HepG2 (cell line): ENCODE measurements around the gene MEX3D. TPM values are rescaled to one million over a fixed set of nuclear protein-coding genes. Genes with fewer than 3 reads are reported as not detected.
A peak's percentile ranks its signal among the peaks of the same experiment; 100 is the strongest.

Source experiments
- ESRRA ChIP-seq: sonication (generic); formaldehyde crosslinking; IDR thresholded peaks from 2 replicates; pipeline ENCODE4 v1.5.1; 2020; ENCODE audit warnings: mild to moderate bottlenecking, low read depth, missing genetic modification reagents
- HDAC2 ChIP-seq: sonication (generic); formaldehyde crosslinking; IDR thresholded peaks from 2 replicates; pipeline ENCODE4 v1.4.0; 2020; ENCODE audit warnings: missing genetic modification reagents
- HNRNPK ChIP-seq: fragments of 200-400 bp; formaldehyde crosslinking; IDR thresholded peaks from 2 replicates; pipeline ENCODE4 v1.6.1; 2018; ENCODE audit warnings: low read length, low read depth, moderate library complexity, mild to moderate bottlenecking; ENCODE audit not compliant: poor library complexity, severe bottlenecking
- NFE2L1 ChIP-seq: sonication (generic); formaldehyde crosslinking; IDR thresholded peaks from 2 replicates; pipeline ENCODE4 v1.4.0; 2020; ENCODE audit warnings: missing genetic modification reagents, mild to moderate bottlenecking, borderline replicate concordance
- PRPF4 ChIP-seq: fragments of 200-400 bp; formaldehyde crosslinking; IDR thresholded peaks from 2 replicates; pipeline ENCODE4 v1.6.1; 2016; ENCODE audit warnings: low read length, low read depth; ENCODE audit not compliant: poor library complexity, severe bottlenecking
- RBM39 ChIP-seq: fragments of 200-400 bp; formaldehyde crosslinking; IDR thresholded peaks from one replicate; pipeline ENCODE4 v1.6.1; 2018; ENCODE audit warnings: antibody characterized with exemption, mild to moderate bottlenecking, low read depth, low read length; ENCODE audit not compliant: poor library complexity, severe bottlenecking
- SALL1 ChIP-seq: sonication (generic); formaldehyde crosslinking; IDR thresholded peaks from 2 replicates; pipeline ENCODE4 v1.8.0; 2022; ENCODE audit warnings: mild to moderate bottlenecking, missing genetic modification reagents
- SALL2 ChIP-seq: sonication (generic); formaldehyde crosslinking; IDR thresholded peaks from 2 replicates; pipeline ENCODE4 v1.8.1; 2023; ENCODE audit warnings: mild to moderate bottlenecking, missing genetic modification reagents, inconsistent platforms
- SNRNP70 ChIP-seq: fragments of 200-400 bp; formaldehyde crosslinking; IDR thresholded peaks from 2 replicates; pipeline ENCODE4 v1.6.1; 2017; ENCODE audit warnings: mild to moderate bottlenecking, low read depth, low read length, moderate library complexity
- SPEN ChIP-seq: sonication (generic); formaldehyde crosslinking; IDR thresholded peaks from 2 replicates; pipeline ENCODE4 v1.5.1; 2020; ENCODE audit warnings: low read depth, mild to moderate bottlenecking, missing genetic modification reagents
- TOE1 ChIP-seq: sonication (generic); formaldehyde crosslinking; IDR thresholded peaks from 2 replicates; pipeline ENCODE4 v1.4.0; 2020; ENCODE audit warnings: mild to moderate bottlenecking, missing genetic modification reagents
- ZFYVE20 ChIP-seq: sonication (generic); formaldehyde crosslinking; IDR thresholded peaks from 2 replicates; pipeline ENCODE4 v1.8.0; 2023; ENCODE audit warnings: low read depth, mild to moderate bottlenecking, moderate library complexity, missing genetic modification reagents, borderline replicate concordance
- ZNF614 ChIP-seq: IDR thresholded peaks from 2 replicates; pipeline ENCODE4 v1.6.1; 2018; ENCODE audit warnings: missing biosample characterization, missing genetic modification reagents, inconsistent platforms, borderline replicate concordance
- ZNF883 ChIP-seq: sonication (generic); formaldehyde crosslinking; IDR thresholded peaks from 2 replicates; pipeline ENCODE4 v1.5.1; 2020; ENCODE audit warnings: mild to moderate bottlenecking, missing genetic modification reagents; ENCODE audit errors: not compliant biosample characterization
- ZSCAN31 ChIP-seq: sonication (generic); formaldehyde crosslinking; IDR thresholded peaks from 2 replicates; pipeline ENCODE4 v1.5.0; 2020; ENCODE audit warnings: low read depth, mild to moderate bottlenecking, missing genetic modification reagents
- polyA plus RNA-seq, 8 experiments: library from polyadenylated mRNA; depleted of rRNA in 3 of 8; stranded (reverse) in 7 of 8; unstranded in 1 of 8; fragments of >200 nt; fragmentation: Illumina TruSeq in 4 of 8; extraction: Trizol in 4 of 8; gene quantifications; 2 replicates each; pipeline versions ENCODE4 v1.2.1 to v1.2.3, GENCODE V29; 2011 to 2016; ENCODE audit warnings: low read depth in 4 of 8, missing spikeins in 1 of 8, mixed read lengths in 1 of 8; ENCODE audit not compliant: insufficient read depth in 1 of 8
- total RNA-seq, 5 experiments: library from RNA; depleted of rRNA; stranded (reverse); fragments of >200 nt; fragmentation: Illumina TruSeq; extraction: Trizol; gene quantifications; 2 replicates each; pipeline ENCODE4 v1.2.3, GENCODE V29; 2016; ENCODE audit warnings: low read depth in 1 of 5
- TF ChIP-seq, protein P1 (sequence below): sonication (generic); formaldehyde crosslinking; IDR thresholded peaks from 2 replicates; pipeline ENCODE4 v1.5.0; 2020; ENCODE audit warnings: missing genetic modification reagents, mild to moderate bottlenecking, borderline replicate concordance
- TF ChIP-seq, protein P2 (sequence below), 2 experiments: fragments of 450-650 bp in 1 of 2; sonication (generic) in 1 of 2; formaldehyde crosslinking in 1 of 2; IDR thresholded peaks; 2 replicates each; pipeline versions ENCODE4 v1.6.1 to v1.8.0; 2016 to 2022; ENCODE audit warnings: antibody characterized with exemption in 1 of 2, mild to moderate bottlenecking in 1 of 2, missing genetic modification reagents in 1 of 2

The MEX3D gene
- total and polyA plus RNA-seq, 2 of the 13 experiments (the other 11 are each of a cell fraction or from before 2014, with no cell fraction given), result 3.6 to 17.1 TPM

DNA sequence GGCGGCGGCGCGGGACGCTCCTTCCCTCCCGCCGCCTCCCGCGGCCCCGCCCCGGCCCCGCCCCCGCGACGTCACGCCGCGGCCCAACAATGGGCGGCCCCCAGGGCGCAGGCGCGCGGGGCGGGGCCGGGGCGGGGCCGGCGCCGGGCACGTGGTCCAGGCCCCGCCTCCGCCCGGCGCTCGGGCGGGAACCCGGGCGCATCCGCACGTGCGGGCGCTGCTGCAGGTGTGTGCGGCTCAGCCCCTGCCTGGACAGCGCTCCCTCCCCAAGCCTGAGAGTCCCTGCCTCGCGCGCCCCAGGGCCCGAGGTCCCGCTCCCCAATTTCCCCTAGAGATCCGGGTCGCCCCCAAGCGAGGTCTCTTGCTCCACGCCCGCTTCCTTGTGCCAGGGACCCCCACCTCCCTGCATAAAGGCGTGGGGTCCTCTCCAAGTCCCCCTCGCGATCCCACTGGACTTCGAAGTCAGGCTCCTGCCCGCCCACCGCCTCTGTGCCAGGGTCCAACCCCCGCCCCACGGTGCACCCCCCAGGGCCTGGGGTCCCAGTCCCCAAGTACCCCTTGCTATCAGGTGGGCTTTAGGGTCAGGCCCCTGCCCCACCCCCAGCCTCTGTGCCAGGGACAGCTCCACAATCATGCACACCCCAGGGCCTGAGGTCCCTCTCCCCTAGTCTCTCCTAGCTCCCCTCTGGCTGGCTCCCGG, at the start of gene MEX3D (continued):
- no peak for TF ChIP-seq NFE2L1 (CRISPR knock-in tag)
- peak; percentile 65; the same call in 1 of the 2 replicates for TF ChIP-seq ZFYVE20 (CRISPR knock-in tag)
- TF ChIP-seq, protein P1, sequence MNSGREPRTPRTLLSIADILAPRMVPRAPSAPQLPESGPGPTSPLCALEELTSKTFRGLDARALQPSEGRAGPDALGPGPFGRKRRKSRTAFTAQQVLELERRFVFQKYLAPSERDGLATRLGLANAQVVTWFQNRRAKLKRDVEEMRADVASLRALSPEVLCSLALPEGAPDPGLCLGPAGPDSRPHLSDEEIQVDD (CRISPR knock-in tag), result peak; percentile 88; the same call in 1 of the 2 replicates
- TF ChIP-seq ZNF614 (CRISPR knock-in tag), result no peak
- TF ChIP-seq SNRNP70, result no peak
- 0 out of 2 replicates have a peak, but pooled peaks have one; percentile 27 for TF ChIP-seq ESRRA (CRISPR knock-in tag)
- TF ChIP-seq ZSCAN31 (CRISPR knock-in tag), result peak; percentile 76; the same call in 1 of the 2 replicates
- TF ChIP-seq PRPF4, result no peak
- TF ChIP-seq HNRNPK, result no peak
- TF ChIP-seq ZNF883 (CRISPR knock-in tag), result peak; percentile 74
- peak; percentile 87 for TF ChIP-seq SALL2 (CRISPR knock-in tag)
- TF ChIP-seq TOE1 (CRISPR knock-in tag), result no peak
- TF ChIP-seq, protein P2, sequence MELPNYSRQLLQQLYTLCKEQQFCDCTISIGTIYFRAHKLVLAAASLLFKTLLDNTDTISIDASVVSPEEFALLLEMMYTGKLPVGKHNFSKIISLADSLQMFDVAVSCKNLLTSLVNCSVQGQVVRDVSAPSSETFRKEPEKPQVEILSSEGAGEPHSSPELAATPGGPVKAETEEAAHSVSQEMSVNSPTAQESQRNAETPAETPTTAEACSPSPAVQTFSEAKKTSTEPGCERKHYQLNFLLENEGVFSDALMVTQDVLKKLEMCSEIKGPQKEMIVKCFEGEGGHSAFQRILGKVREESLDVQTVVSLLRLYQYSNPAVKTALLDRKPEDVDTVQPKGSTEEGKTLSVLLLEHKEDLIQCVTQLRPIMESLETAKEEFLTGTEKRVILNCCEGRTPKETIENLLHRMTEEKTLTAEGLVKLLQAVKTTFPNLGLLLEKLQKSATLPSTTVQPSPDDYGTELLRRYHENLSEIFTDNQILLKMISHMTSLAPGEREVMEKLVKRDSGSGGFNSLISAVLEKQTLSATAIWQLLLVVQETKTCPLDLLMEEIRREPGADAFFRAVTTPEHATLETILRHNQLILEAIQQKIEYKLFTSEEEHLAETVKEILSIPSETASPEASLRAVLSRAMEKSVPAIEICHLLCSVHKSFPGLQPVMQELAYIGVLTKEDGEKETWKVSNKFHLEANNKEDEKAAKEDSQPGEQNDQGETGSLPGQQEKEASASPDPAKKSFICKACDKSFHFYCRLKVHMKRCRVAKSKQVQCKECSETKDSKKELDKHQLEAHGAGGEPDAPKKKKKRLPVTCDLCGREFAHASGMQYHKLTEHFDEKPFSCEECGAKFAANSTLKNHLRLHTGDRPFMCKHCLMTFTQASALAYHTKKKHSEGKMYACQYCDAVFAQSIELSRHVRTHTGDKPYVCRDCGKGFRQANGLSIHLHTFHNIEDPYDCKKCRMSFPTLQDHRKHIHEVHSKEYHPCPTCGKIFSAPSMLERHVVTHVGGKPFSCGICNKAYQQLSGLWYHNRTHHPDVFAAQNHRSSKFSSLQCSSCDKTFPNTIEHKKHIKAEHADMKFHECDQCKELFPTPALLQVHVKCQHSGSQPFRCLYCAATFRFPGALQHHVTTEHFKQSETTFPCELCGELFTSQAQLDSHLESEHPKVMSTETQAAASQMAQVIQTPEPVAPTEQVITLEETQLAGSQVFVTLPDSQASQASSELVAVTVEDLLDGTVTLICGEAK (IDR thresholded peaks at IDR 0.05), result no peak
- TF ChIP-seq, protein P2 (CRISPR knock-in tag; IDR thresholded peaks at IDR 0.05), result peak; percentile 36; the same call in 1 of the 2 replicates
- TF ChIP-seq RBM39, result no peak
- TF ChIP-seq HDAC2, result no peak
- TF ChIP-seq SPEN (CRISPR knock-in tag), result peak; percentile 59; the same call in 1 of the 2 replicates
- TF ChIP-seq SALL1 (CRISPR knock-in tag), result peak; percentile 81
